Umbilical cord (tissue), 2 donors: ENCODE data around the gene ATP8B4. TPM values are rescaled to one million over a fixed set of nuclear protein-coding genes. Genes with fewer than 3 reads are reported as not detected.
"Not testable (repeated sequence)": the region's sequence is repeated elsewhere in the genome, so short reads cannot be mapped to it uniquely, and the experiment has no call there.

Experiments used
- DNase-seq: peaks from one replicate; pipeline ENCODE4 v3.0.0-alpha.2; 2015; ENCODE audit warnings: low spot score
- total RNA-seq: library from RNA; depleted of rRNA; stranded (reverse); fragments of >200 nt; gene quantifications from one replicate; pipeline ENCODE4 v1.2.3, GENCODE V29; 2014; ENCODE audit warnings: low replicate concordance; ENCODE audit not compliant: insufficient read depth

ATP8B4 gene
- total RNA-seq, 1 donor from 2014 or later: 39.5 TPM

GRCh38 chr15:50012790-50013189, 106.2 kb downstream of the ATP8B4 start:
- no peak for DNase-seq

- no peak for DNase-seq
Measured at GRCh38 chr15:50009634-50010033, 109.4 kb downstream of the ATP8B4 start.

GRCh38 chr15:50003786-50004334, 115.2 kb downstream of the ATP8B4 start:
- DNase-seq: peak; percentile 91

GRCh38 chr15:49991587-49991986, 127.4 kb downstream of the ATP8B4 start:
- no peak for DNase-seq

GRCh38 chr15:49990835-49991545, 128.0 kb downstream of the ATP8B4 start:
- DNase-seq: peak; percentile 61

GRCh38 chr15:49989498-49989897, 129.5 kb downstream of the ATP8B4 start:
- DNase-seq: no peak

GRCh38 chr15:49988766-49989165, 130.3 kb downstream of the ATP8B4 start:
- no peak for DNase-seq

- no peak for DNase-seq
Measured at GRCh38 chr15:49987896-49988295, 131.1 kb downstream of the ATP8B4 start.

GRCh38 chr15:49987198-49987785, 131.7 kb downstream of the ATP8B4 start:
- DNase-seq: no peak

GRCh38 chr15:49986326-49986725, 132.7 kb downstream of the ATP8B4 start:
- DNase-seq: no peak

- no peak for DNase-seq
Measured at GRCh38 chr15:49985463-49985862, 133.6 kb downstream of the ATP8B4 start.

GRCh38 chr15:49984436-49984835, 134.6 kb downstream of the ATP8B4 start:
- DNase-seq: no peak

- DNase-seq: no peak
Measured at GRCh38 chr15:49982584-49982983, 136.4 kb downstream of the ATP8B4 start.

- no peak for DNase-seq
Measured at GRCh38 chr15:49979705-49980382, 139.2 kb downstream of the ATP8B4 start.

GRCh38 chr15:49978121-49978520, 140.9 kb downstream of the ATP8B4 start:
- DNase-seq: peak; percentile 84

GRCh38 chr15:49977306-49977705, 141.7 kb downstream of the ATP8B4 start:
- DNase-seq: peak; percentile 95

- DNase-seq: no peak
Measured at GRCh38 chr15:49964551-49964950, 154.5 kb downstream of the ATP8B4 start.

GRCh38 chr15:49964061-49964460, 155.0 kb downstream of the ATP8B4 start:
- peak; percentile 24 for DNase-seq

- DNase-seq: not testable (repeated sequence)
Measured at GRCh38 chr15:49963033-49963772, 155.8 kb downstream of the ATP8B4 start.

- DNase-seq: peak; percentile 24
Measured at GRCh38 chr15:49962044-49962602, 156.9 kb downstream of the ATP8B4 start.

- no peak for DNase-seq
Measured at GRCh38 chr15:49953421-49953820, 165.6 kb downstream of the ATP8B4 start.
